SIG-M5 (cell line): ENCODE results near the gene SELPLG.
"Not testable (repeated sequence)": the region's sequence is repeated elsewhere in the genome, so short reads cannot be mapped to it uniquely, and the experiment has no call there.

Source experiments
- DNase-seq: peaks from one replicate; lab custom pipeline; 2025; lab: John Stamatoyannopoulos, UW

SELPLG gene

GRCh38 chr12:108638141-108638827, 4.6 kb upstream of the SELPLG start:
- DNase-seq = no peak

GRCh38 chr12:108637222-108637971, 3.7 kb upstream of the SELPLG start:
- DNase-seq = no peak

- DNase-seq = no peak
These were observed 2.5 kb upstream of the SELPLG start for GRCh38 chr12:108635997-108636808.

- peak; percentile 93 for DNase-seq
These were observed 1.7 kb upstream of the SELPLG start for GRCh38 chr12:108635201-108635996.

GRCh38 chr12:108634341-108634751, 652 bp upstream of the SELPLG start:
- no peak for DNase-seq

- DNase-seq = no peak
These were observed 587 bp downstream of the SELPLG start for GRCh38 chr12:108633081-108633533.

GRCh38 chr12:108631261-108631660, 2.4 kb downstream of the SELPLG start:
- not testable (repeated sequence) for DNase-seq

- DNase-seq = no peak
These were observed 3.0 kb downstream of the SELPLG start for GRCh38 chr12:108630481-108631207.

- DNase-seq = no peak
These were observed 3.7 kb downstream of the SELPLG start for GRCh38 chr12:108629824-108630476.

GRCh38 chr12:108629151-108629550, 4.5 kb downstream of the SELPLG start:
- no peak for DNase-seq

GRCh38 chr12:108627134-108627920, 6.4 kb downstream of the SELPLG start:
- DNase-seq = no peak

- no peak for DNase-seq
These were observed 8.5 kb downstream of the SELPLG start for GRCh38 chr12:108625228-108625627.

GRCh38 chr12:108623577-108623976, 10.1 kb downstream of the SELPLG start:
- no peak for DNase-seq

- DNase-seq = no peak
These were observed 10.7 kb downstream of the SELPLG start for GRCh38 chr12:108622921-108623514.

- no peak for DNase-seq
These were observed 11.3 kb downstream of the SELPLG start for GRCh38 chr12:108622421-108622820.

GRCh38 chr12:108621161-108621560, 12.5 kb downstream of the SELPLG start:
- no peak for DNase-seq

GRCh38 chr12:108620236-108620879, 13.3 kb downstream of the SELPLG start:
- DNase-seq = no peak

GRCh38 chr12:108619369-108620160, 14.1 kb downstream of the SELPLG start:
- DNase-seq = no peak
